WERI-Rb-1 (cell line): ENCODE data around the gene S100A12.

Experiments
- DNase-seq: peaks from one replicate; pipeline ENCODE4 v3.0.0-alpha.2; 2020
- H3K27ac ChIP-seq: fragments of 250-450 bp; sonication (Bioruptor Pico); 2 replicates; pipeline ENCODE4 v1.5.1; 2020; ENCODE audit warnings: mild to moderate bottlenecking, moderate library complexity
- H3K27me3 ChIP-seq: fragments of 250-450 bp; sonication (Bioruptor Pico); 2 replicates; pipeline ENCODE4 v1.5.1; 2021; ENCODE audit warnings: mild to moderate bottlenecking, low read depth, moderate library complexity; ENCODE audit not compliant: insufficient read depth, severe bottlenecking
- H3K36me3 ChIP-seq: fragments of 250-450 bp; sonication (Bioruptor Pico); 2 replicates; pipeline ENCODE4 v1.5.1; 2020; ENCODE audit warnings: mild to moderate bottlenecking, moderate library complexity
- H3K4me3 ChIP-seq: 2 replicates; pipeline ENCODE4 v1.5.1; 2011; ENCODE audit warnings: low read depth, mild to moderate bottlenecking, control low read depth, low read length
- H3K9me3 ChIP-seq: fragments of 250-450 bp; sonication (Bioruptor Pico); 2 replicates; pipeline ENCODE4 v1.5.1; 2021; ENCODE audit warnings: mild to moderate bottlenecking, moderate library complexity; ENCODE audit not compliant: severe bottlenecking
- CTCF ChIP-seq: IDR thresholded peaks from 2 replicates; pipeline ENCODE4 v1.5.1; 2011; ENCODE audit warnings: low read depth, mild to moderate bottlenecking, control low read depth, inconsistent platforms, low read length

S100A12 gene

GRCh38 chr1:153359241-153359640, 16.2 kb downstream of the S100A12 start:
- TF ChIP-seq CTCF, result no peak
- peak; percentile 11 for DNase-seq
- Histone ChIP-seq H3K27me3 (peaks cover 100% of the 10 kb centered on the region), H3K9me3 (peaks cover 3% of the 10 kb centered on the region), H3K36me3 (no peaks in the 10 kb centered on the region), H3K27ac (no peak overlapping the region), H3K4me3 (no peak overlapping the region)

GRCh38 chr1:153358691-153358975, 16.8 kb downstream of the S100A12 start:
- H3K9me3 ChIP-seq, result peaks cover 3% of the 10 kb centered on the region
- H3K27me3 ChIP-seq, result peaks cover 100% of the 10 kb centered on the region
- H3K36me3 ChIP-seq, result no peaks in the 10 kb centered on the region
- TF ChIP-seq CTCF, result no peak
- H3K4me3 ChIP-seq, result no peak overlapping the region
- DNase-seq, result peak; percentile 3
- H3K27ac ChIP-seq, result no peak overlapping the region

- no peak for TF ChIP-seq CTCF
- DNase-seq, result peak; percentile 6
- no peak within 1 kb of the TSS for H3K4me3 ChIP-seq
- H3K36me3 ChIP-seq, result no peaks in the 10 kb centered on the region
- H3K27me3 ChIP-seq, result peaks cover 94% of the 10 kb centered on the region
- no peak within 1 kb of the TSS for H3K27ac ChIP-seq
- peaks cover 3% of the 10 kb centered on the region for H3K9me3 ChIP-seq
Measured at GRCh38 chr1:153357853-153358690, 17.3 kb downstream of the S100A12 start, which contains the start of gene S100A9. Gene S100A9 (plus strand): TSS chr1:153357854. CDS start chr1:153358284, 430 bp downstream.

- Histone ChIP-seq H3K9me3 (peaks cover 3% of the 10 kb centered on the region), H3K27ac (no peak overlapping the region), H3K27me3 (peaks cover 86% of the 10 kb centered on the region), H3K4me3 (no peak overlapping the region), H3K36me3 (no peaks in the 10 kb centered on the region)
- peak; percentile 11 for DNase-seq
- TF ChIP-seq CTCF, result no peak
Measured at GRCh38 chr1:153357076-153357852, 18.2 kb downstream of the S100A12 start.

- no peak overlapping the region for H3K27ac ChIP-seq
- H3K9me3 ChIP-seq, result peaks cover 3% of the 10 kb centered on the region
- no peak overlapping the region for H3K4me3 ChIP-seq
- DNase-seq, result peak; percentile 13
- no peak for TF ChIP-seq CTCF
- peaks cover 86% of the 10 kb centered on the region for H3K27me3 ChIP-seq
- no peaks in the 10 kb centered on the region for H3K36me3 ChIP-seq
Measured at GRCh38 chr1:153356392-153357075, 18.9 kb downstream of the S100A12 start.
